Hepatocyte (in vitro differentiated cells): Measurements from ENCODE around the gene DPH2. TPM values are rescaled to one million over a fixed set of nuclear protein-coding genes. Genes with fewer than 3 reads are reported as not detected.

ENCODE experiments used
- DNase-seq: peaks from one replicate; pipeline ENCODE4 v3.0.0-alpha.2; 2016; ENCODE audit warnings: low spot score
- H2AFZ ChIP-seq: fragments of 200-600 bp; sonication (generic); 2 replicates; pipeline ENCODE4 v1.6.0; 2016; ENCODE audit warnings: antibody characterized with exemption, mild to moderate bottlenecking
- H3K27ac ChIP-seq: fragments of 200-600 bp; sonication (generic); 2 replicates; pipeline ENCODE4 v1.5.1; 2016; ENCODE audit warnings: mild to moderate bottlenecking
- H3K27me3 ChIP-seq: fragments of 200-600 bp; sonication (generic); 2 replicates; pipeline ENCODE4 v1.6.1; 2016
- H3K36me3 ChIP-seq: fragments of 200-600 bp; sonication (generic); replicated peaks from 2 replicates; pipeline ENCODE4 v1.5.1; 2016; ENCODE audit warnings: low read depth; ENCODE audit not compliant: insufficient read depth
- H3K4me1 ChIP-seq: fragments of 200-600 bp; sonication (generic); 2 replicates; pipeline ENCODE4 v1.5.1; 2016; ENCODE audit warnings: mild to moderate bottlenecking, moderate library complexity; ENCODE audit not compliant: insufficient read depth
- H3K4me2 ChIP-seq: fragments of 200-600 bp; sonication (generic); 2 replicates; pipeline ENCODE4 v1.6.0; 2016
- H3K4me3 ChIP-seq: fragments of 200-600 bp; sonication (generic); 2 replicates; pipeline ENCODE4 v1.5.1; 2016; ENCODE audit warnings: mild to moderate bottlenecking
- H3K79me2 ChIP-seq: fragments of 200-600 bp; sonication (generic); 2 replicates; pipeline ENCODE4 v1.6.0; 2017; ENCODE audit warnings: mild to moderate bottlenecking
- H3K9me2 ChIP-seq: fragments of 200-600 bp; sonication (generic); replicated peaks from 2 replicates; pipeline ENCODE4 v1.6.0; 2017; ENCODE audit warnings: mild to moderate bottlenecking; ENCODE audit not compliant: insufficient read depth
- H3K9me3 ChIP-seq: fragments of 200-600 bp; sonication (generic); 2 replicates; pipeline ENCODE4 v1.5.1; 2016; ENCODE audit warnings: low read depth, mild to moderate bottlenecking
- H4K20me1 ChIP-seq: fragments of 200-600 bp; sonication (generic); 2 replicates; pipeline ENCODE4 v1.6.0; 2016; ENCODE audit warnings: mild to moderate bottlenecking; ENCODE audit not compliant: insufficient read depth, poor library complexity, severe bottlenecking
- CTCF ChIP-seq: fragments of 200-600 bp; sonication (generic); IDR thresholded peaks from 2 replicates; pipeline ENCODE4 v1.5.1; 2016; ENCODE audit warnings: antibody characterized with exemption, mild to moderate bottlenecking; ENCODE audit not compliant: poor library complexity
- EZH2 ChIP-seq: fragments of 200-600 bp; sonication (generic); IDR thresholded peaks from 2 replicates; pipeline ENCODE4 v1.6.1; 2016; ENCODE audit warnings: antibody characterized with exemption, mild to moderate bottlenecking, borderline replicate concordance
- EZH2phosphoT487 ChIP-seq: fragments of 200-600 bp; sonication (generic); IDR thresholded peaks from one replicate; pipeline ENCODE4 v1.6.1; 2018; ENCODE audit warnings: antibody characterized with exemption, mild to moderate bottlenecking, low read depth, moderate library complexity; ENCODE audit not compliant: unreplicated experiment, severe bottlenecking
- WGBS: methylation state at CpG from one replicate; pipeline ENCODE4 v1.1.6; 2016; ENCODE audit warnings: low lambda C conversion rate; ENCODE audit errors: missing lambda C conversion rate; 5-methylcytosine and 5-hydroxymethylcytosine counted together
- polyA plus RNA-seq: library from polyadenylated mRNA; unstranded; fragments of >200 nt; fragmentation: Nextera tagmentation; extraction: Ambion mirVana; gene quantifications from 2 replicates; pipeline ENCODE4 v1.2.1, GENCODE V29; 2016
- total RNA-seq: library from RNA; depleted of rRNA; stranded (reverse); fragments of >200 nt; gene quantifications from 2 replicates; pipeline ENCODE4 v1.2.3, GENCODE V29; 2014

The DPH2 gene
- total and polyA plus RNA-seq, 2 experiments from 2014 or later: 18.6 to 21.5 TPM

GRCh38 chr1:44002606-44003157 is 32.9 kb downstream of the DPH2 start:
- no peaks in the 10 kb centered on the region for H3K79me2 ChIP-seq
- H3K9me3 ChIP-seq: no peaks in the 10 kb centered on the region
- no peaks in the 10 kb centered on the region for H3K9me2 ChIP-seq
- TF ChIP-seq EZH2phosphoT487 (no peak), CTCF (no peak), EZH2 (no peak)
- H3K27me3 ChIP-seq: no peaks in the 10 kb centered on the region
- H3K4me1 ChIP-seq: peaks cover 1% of the 10 kb centered on the region
- no peak overlapping the region for H3K4me2 ChIP-seq
- H4K20me1 ChIP-seq: no peaks in the 10 kb centered on the region
- no peak overlapping the region for H3K27ac ChIP-seq
- no peak overlapping the region for H3K4me3 ChIP-seq
- no peak for DNase-seq
- H2AFZ ChIP-seq: no peak overlapping the region
- no peaks in the 10 kb centered on the region for H3K36me3 ChIP-seq
- 87% methylated on average over 14 of the region's 14 CpGs for WGBS

GRCh38 chr1:44008259-44008658 is 38.4 kb downstream of the DPH2 start:
- Histone ChIP-seq H3K4me3 (no peak overlapping the region), H4K20me1 (no peaks in the 10 kb centered on the region)

GRCh38 chr1:44010935-44011471 is 41.2 kb downstream of the DPH2 start:
- no peak for DNase-seq
- H3K27ac ChIP-seq: no peak overlapping the region
- no peaks in the 10 kb centered on the region for H4K20me1 ChIP-seq
- H3K4me2 ChIP-seq: no peak overlapping the region
- no peak overlapping the region for H3K4me3 ChIP-seq
- TF ChIP-seq EZH2phosphoT487 (no peak), CTCF (no peak), EZH2 (no peak)
- no peaks in the 10 kb centered on the region for H3K27me3 ChIP-seq
- no peaks in the 10 kb centered on the region for H3K4me1 ChIP-seq
- no peak overlapping the region for H2AFZ ChIP-seq
- no peaks in the 10 kb centered on the region for H3K9me2 ChIP-seq
- H3K79me2 ChIP-seq: no peaks in the 10 kb centered on the region
- no peaks in the 10 kb centered on the region for H3K36me3 ChIP-seq
- H3K9me3 ChIP-seq: no peaks in the 10 kb centered on the region
- WGBS: 96% methylated on average over 9 of the region's 11 CpGs

More at GRCh38 chr1:44008259-44008658, 38.4 kb downstream of the DPH2 start:
- no peak overlapping the region for H3K4me2 ChIP-seq
- no peaks in the 10 kb centered on the region for H3K4me1 ChIP-seq
- DNase-seq: no peak
- H3K36me3 ChIP-seq: no peaks in the 10 kb centered on the region
- TF ChIP-seq EZH2: no peak
- no peak for TF ChIP-seq CTCF
- TF ChIP-seq EZH2phosphoT487: no peak
- H3K79me2 ChIP-seq: no peaks in the 10 kb centered on the region
- no peaks in the 10 kb centered on the region for H3K27me3 ChIP-seq
- no peaks in the 10 kb centered on the region for H3K9me3 ChIP-seq
- H2AFZ ChIP-seq: no peak overlapping the region
- no peaks in the 10 kb centered on the region for H3K9me2 ChIP-seq
- H3K27ac ChIP-seq: no peak overlapping the region
- WGBS: 94% methylated on average over 12 of the region's 12 CpGs
